H1 (cell line): ENCODE data around the gene TPD52L2.

Source experiments
- CTCF ChIP-seq, 3 experiments: IDR thresholded peaks; 1 replicate in 2 of 3; 2 replicates in 1 of 3; pipeline versions ENCODE4 v1.5.1 to v1.6.1; 2011; ENCODE audit warnings: low read length in 3 of 3, mild to moderate bottlenecking in 3 of 3, inconsistent platforms in 2 of 3, low read depth in 1 of 3, moderate library complexity in 1 of 3; ENCODE audit not compliant: insufficient read depth in 1 of 3; ENCODE audit errors: control extremely low read depth in 1 of 3
- EP300 ChIP-seq, 2 experiments: IDR thresholded peaks; 1 replicate in 1 of 2; 2 replicates in 1 of 2; pipeline ENCODE4 v1.6.1; 2011 to 2012; ENCODE audit warnings: low read depth in 2 of 2, low read length in 2 of 2, mild to moderate bottlenecking in 2 of 2, borderline replicate concordance in 1 of 2, inconsistent platforms in 1 of 2, moderate library complexity in 1 of 2
- GABPA ChIP-seq: IDR thresholded peaks from 2 replicates; pipeline ENCODE4 v1.6.1; 2011; ENCODE audit warnings: mild to moderate bottlenecking, low read length, moderate library complexity, borderline replicate concordance; ENCODE audit not compliant: insufficient read depth
- NRF1 ChIP-seq: IDR thresholded peaks from 2 replicates; pipeline ENCODE4 v1.6.1; 2011; ENCODE audit warnings: mild to moderate bottlenecking, low read depth, low read length, improper control_type of control experiment
- POLR2A ChIP-seq, 2 experiments: IDR thresholded peaks; 1 replicate in 1 of 2; 2 replicates in 1 of 2; pipeline ENCODE4 v1.6.1; 2011; ENCODE audit warnings: low read depth in 2 of 2, low read length in 2 of 2, mild to moderate bottlenecking in 2 of 2; ENCODE audit errors: control extremely low read depth in 1 of 2
- YY1 ChIP-seq: IDR thresholded peaks from 2 replicates; pipeline ENCODE4 v1.6.1; 2011; ENCODE audit warnings: low read depth, mild to moderate bottlenecking, low read length
- TF ChIP-seq, protein P1 (sequence below): IDR thresholded peaks from 2 replicates; pipeline ENCODE4 v1.6.1; 2012; ENCODE audit warnings: inconsistent platforms
- TF ChIP-seq, protein P2 (sequence below): IDR thresholded peaks from 2 replicates; pipeline ENCODE4 v1.6.1; 2011; ENCODE audit warnings: low read depth, mild to moderate bottlenecking, low read length; ENCODE audit not compliant: insufficient read depth

- no peak for TF ChIP-seq POLR2A (IDR thresholded peaks at IDR 0.05; ENCODE audit: control extremely low read depth in 1 of 2, low read depth in 2 of 2, low read length in 2 of 2)
- TF ChIP-seq CTCF (IDR thresholded peaks at IDR 0.05; ENCODE audit: control extremely low read depth in 1 of 3, insufficient read depth in 1 of 3, low read depth in 1 of 3, low read length in 3 of 3), result no peak
- TF ChIP-seq, protein P1, sequence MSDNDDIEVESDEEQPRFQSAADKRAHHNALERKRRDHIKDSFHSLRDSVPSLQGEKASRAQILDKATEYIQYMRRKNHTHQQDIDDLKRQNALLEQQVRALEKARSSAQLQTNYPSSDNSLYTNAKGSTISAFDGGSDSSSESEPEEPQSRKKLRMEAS, result no peak
- no peak; the same call in 1 of the 2 replicates for TF ChIP-seq GABPA
- no peak for TF ChIP-seq NRF1
- TF ChIP-seq, protein P2, sequence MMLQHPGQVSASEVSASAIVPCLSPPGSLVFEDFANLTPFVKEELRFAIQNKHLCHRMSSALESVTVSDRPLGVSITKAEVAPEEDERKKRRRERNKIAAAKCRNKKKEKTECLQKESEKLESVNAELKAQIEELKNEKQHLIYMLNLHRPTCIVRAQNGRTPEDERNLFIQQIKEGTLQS, result no peak
- TF ChIP-seq EP300 (IDR thresholded peaks at IDR 0.05; ENCODE audit: borderline replicate concordance in 1 of 2, low read depth in 2 of 2, low read length in 2 of 2), result no peak
- TF ChIP-seq YY1, result no peak
Observed at GRCh38 chr20:63831993-63832686, 32.9 kb upstream of the TPD52L2 start.
